H9 (cell line): ENCODE results near the gene USP44. TPM values are rescaled to one million over a fixed set of nuclear protein-coding genes. Genes with fewer than 3 reads are reported as not detected.

Source experiments
- DNase-seq: peaks from one replicate; pipeline ENCODE4 v3.0.0-alpha.2; 2017
- H2AFZ ChIP-seq: one replicate; pipeline ENCODE4 v1.6.1; 2013; ENCODE audit warnings: mild to moderate bottlenecking, low read length, control low read depth, moderate library complexity
- H2AK5ac ChIP-seq: 2 replicates; pipeline ENCODE4 v1.6.1; 2013; ENCODE audit warnings: low read length, control low read depth, mixed read lengths; ENCODE audit not compliant: insufficient read length
- H2BK120ac ChIP-seq: one replicate; pipeline ENCODE4 v1.6.1; 2013; ENCODE audit warnings: low read depth, mild to moderate bottlenecking, low read length, control low read depth, inconsistent platforms; ENCODE audit not compliant: poor library complexity, severe bottlenecking
- H2BK12ac ChIP-seq: 2 replicates; pipeline ENCODE4 v1.6.1; 2013; ENCODE audit warnings: low read length, control low read depth, mixed read lengths, low read depth; ENCODE audit not compliant: insufficient read length
- H2BK15ac ChIP-seq: 2 replicates; pipeline ENCODE4 v1.6.1; 2013; ENCODE audit warnings: low read depth, low read length, control low read depth
- H2BK20ac ChIP-seq: one replicate; pipeline ENCODE4 v1.6.1; 2013; ENCODE audit warnings: low read depth, mild to moderate bottlenecking, low read length, control low read depth, inconsistent platforms; ENCODE audit not compliant: poor library complexity, severe bottlenecking
- H2BK5ac ChIP-seq: 2 replicates; pipeline ENCODE4 v1.6.1; 2013; ENCODE audit warnings: low read length, control low read depth, mixed read lengths; ENCODE audit not compliant: insufficient read length
- H3K14ac ChIP-seq: 2 replicates; pipeline ENCODE4 v1.6.1; 2013; ENCODE audit warnings: low read length, control low read depth; ENCODE audit not compliant: insufficient read depth
- H3K18ac ChIP-seq: 2 replicates; pipeline ENCODE4 v1.6.1; 2013; ENCODE audit warnings: low read depth, mild to moderate bottlenecking, mixed read lengths, low read length, control low read depth; ENCODE audit not compliant: insufficient read length
- H3K23ac ChIP-seq: 2 replicates; pipeline ENCODE4 v1.6.1; 2013; ENCODE audit warnings: low read length, control low read depth, mixed read lengths, low read depth; ENCODE audit not compliant: insufficient read length
- H3K23me2 ChIP-seq: 2 replicates; pipeline ENCODE4 v1.6.1; 2013; ENCODE audit warnings: low read depth, mild to moderate bottlenecking, mixed read lengths, low read length, control low read depth; ENCODE audit not compliant: insufficient read length, poor library complexity, severe bottlenecking
- H3K27ac ChIP-seq: 2 replicates; pipeline ENCODE4 v1.5.1; 2013; ENCODE audit warnings: low read length, control low read depth, mixed read lengths, low read depth; ENCODE audit not compliant: insufficient read length
- H3K27me3 ChIP-seq: 2 replicates; pipeline ENCODE4 v1.6.1; 2013; ENCODE audit warnings: low read length, control low read depth, inconsistent platforms; ENCODE audit not compliant: insufficient read depth
- H3K4ac ChIP-seq: 2 replicates; pipeline ENCODE4 v1.6.1; 2013; ENCODE audit warnings: low read depth, mild to moderate bottlenecking, control low read depth, inconsistent platforms, low read length, moderate library complexity
- H3K4me1 ChIP-seq: 2 replicates; pipeline ENCODE4 v1.6.1; 2013; ENCODE audit warnings: low read length, control low read depth, inconsistent platforms; ENCODE audit not compliant: insufficient read depth
- H3K4me2 ChIP-seq: 2 replicates; pipeline ENCODE4 v1.6.1; 2013; ENCODE audit warnings: low read length, control low read depth, mixed read lengths; ENCODE audit not compliant: insufficient read length, insufficient read depth
- H3K56ac ChIP-seq: 2 replicates; pipeline ENCODE4 v1.6.1; 2013; ENCODE audit warnings: low read depth, mild to moderate bottlenecking, mixed read lengths, low read length, control low read depth; ENCODE audit not compliant: insufficient read length
- H3K79me1 ChIP-seq: 2 replicates; pipeline ENCODE4 v1.6.1; 2013; ENCODE audit warnings: low read depth, mild to moderate bottlenecking, moderate library complexity, low read length, control low read depth, inconsistent platforms; ENCODE audit not compliant: insufficient read depth, poor library complexity, severe bottlenecking
- H3K79me2 ChIP-seq: 2 replicates; pipeline ENCODE4 v1.6.1; 2013; ENCODE audit warnings: low read length, control low read depth, inconsistent platforms; ENCODE audit not compliant: insufficient read depth
- H3K9ac ChIP-seq: 2 replicates; pipeline ENCODE4 v1.6.1; 2013; ENCODE audit warnings: low read length, control low read depth, mixed read lengths; ENCODE audit not compliant: insufficient read length; ENCODE audit errors: extremely low read depth
- H3K9me3 ChIP-seq: one replicate; pipeline ENCODE4 v1.6.1; 2013; ENCODE audit warnings: low read depth, low read length, inconsistent platforms; ENCODE audit not compliant: control insufficient read depth
- H3T11ph ChIP-seq: one replicate; pipeline ENCODE4 v1.6.1; 2013; ENCODE audit warnings: mild to moderate bottlenecking, low read length, control low read depth, inconsistent platforms
- H4K20me1 ChIP-seq: one replicate; pipeline ENCODE4 v1.6.1; 2013; ENCODE audit not compliant: control insufficient read depth, insufficient read length, insufficient read depth
- H4K5ac ChIP-seq: 2 replicates; pipeline ENCODE4 v1.6.1; 2013; ENCODE audit warnings: low read depth, mild to moderate bottlenecking, mixed read lengths, low read length, control low read depth; ENCODE audit not compliant: insufficient read length
- H4K8ac ChIP-seq: replicated peaks from 2 replicates; pipeline ENCODE4 v1.6.1; 2013; ENCODE audit warnings: low read length, control low read depth, mixed read lengths, low read depth; ENCODE audit not compliant: insufficient read length
- H4K91ac ChIP-seq: 2 replicates; pipeline ENCODE4 v1.6.1; 2013; ENCODE audit warnings: low read depth, mild to moderate bottlenecking, moderate library complexity, mixed read lengths, low read length, control low read depth; ENCODE audit not compliant: insufficient read length
- H3K27ac Mint-ChIP-seq, 3 experiments: 2 replicates in 2 of 3; 3 replicates in 1 of 3; pipeline ENCODE4 v1.8.0; 2020 to 2021; ENCODE audit warnings: mixed read lengths in 3 of 3, mild to moderate bottlenecking in 1 of 3, moderate library complexity in 1 of 3
- H3K27me3 Mint-ChIP-seq: 2 replicates; pipeline ENCODE4 v1.8.0; 2021; ENCODE audit warnings: low read depth, mild to moderate bottlenecking, moderate library complexity, mixed read lengths
- H3K36me3 Mint-ChIP-seq, 3 experiments: 2 replicates in 2 of 3; 3 replicates in 1 of 3; pipeline ENCODE4 v1.8.0; 2020 to 2021; ENCODE audit warnings: low read depth in 3 of 3, mixed read lengths in 3 of 3; ENCODE audit not compliant: insufficient read depth in 1 of 3
- H3K4me1 Mint-ChIP-seq, 2 experiments: 2 replicates each; pipeline ENCODE4 v1.8.0; 2020; ENCODE audit warnings: mixed read lengths in 2 of 2
- H3K4me3 Mint-ChIP-seq, 2 experiments: 2 replicates in 1 of 2; 3 replicates in 1 of 2; pipeline ENCODE4 v1.8.0; 2020 to 2021; ENCODE audit warnings: mild to moderate bottlenecking in 2 of 2, mixed read lengths in 2 of 2, moderate library complexity in 1 of 2
- H3K9me3 Mint-ChIP-seq, 2 experiments: 2 replicates in 1 of 2; 3 replicates in 1 of 2; pipeline ENCODE4 v1.8.0; 2020; ENCODE audit warnings: mild to moderate bottlenecking in 2 of 2, mixed read lengths in 2 of 2, moderate library complexity in 1 of 2
- CTCF ChIP-seq: fragments of 200-600 bp; sonication (generic); conservative IDR thresholded peaks from 3 replicates; pipeline ENCODE4 v1.8.0; 2021; ENCODE audit warnings: antibody characterized with exemption, mild to moderate bottlenecking
- WGBS: extraction: QIAGEN DNeasy Blood & Tissue Kit; methylation state at CpG from one replicate; pipeline ENCODE4 v1.1.7; 2013; ENCODE audit warnings: missing lambda C conversion rate, low lambda C conversion rate, mixed read lengths; ENCODE audit not compliant: insufficient read length; ENCODE audit errors: extremely low coverage; 5-methylcytosine and 5-hydroxymethylcytosine counted together
- total RNA-seq: library from RNA; stranded (reverse); gene quantifications from 2 replicates; pipeline ENCODE4 v1.2.1, GENCODE V29; 2021

Gene USP44
- total RNA-seq, 1 experiment from 2014 or later, result 185 TPM

DNA sequence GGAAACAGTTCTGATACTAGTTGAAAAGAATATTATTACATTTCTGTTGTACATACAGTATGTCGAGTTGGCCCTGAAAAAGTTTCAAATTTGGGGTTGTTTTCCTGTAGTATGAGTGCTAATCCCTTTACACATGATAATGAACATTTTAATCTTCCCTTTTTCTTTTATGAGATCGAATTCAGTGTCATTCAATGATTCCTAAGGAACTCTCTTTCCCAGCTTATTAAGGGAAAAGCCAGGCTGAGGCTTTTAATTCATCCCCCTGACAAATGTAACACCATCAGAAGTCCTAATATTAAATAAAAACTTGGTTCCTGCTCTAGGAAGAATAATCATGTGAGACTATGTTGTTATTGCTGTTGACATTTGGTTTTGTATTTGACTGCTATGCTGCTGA, 42.9 kb upstream of the USP44 start:
- WGBS, result no CpG with 5 or more reads among the region's 2 CpGs
- no peak for TF ChIP-seq CTCF

More for the DNA sequence above, 42.9 kb upstream of the USP44 start:
- Histone ChIP-seq H3K4me2 (no peak overlapping the region), H3K18ac (no peak overlapping the region), H4K5ac (no peak overlapping the region), H2BK20ac (no peak overlapping the region), H4K91ac (no peak overlapping the region), H3K4me1 (no peaks in the 10 kb centered on the region; the same call in 1 of the 2 replicates), H3K9me3 (no peaks in the 10 kb centered on the region), H3K79me1 (no peaks in the 10 kb centered on the region), H3K9ac (no peak overlapping the region), H2BK15ac (no peak overlapping the region), H3K23me2 (no peaks in the 10 kb centered on the region), H3K23ac (no peak overlapping the region), H4K8ac (no peak overlapping the region), H2BK120ac (no peak overlapping the region), H3K27ac (no peak overlapping the region), H3T11ph (no peak overlapping the region), H2BK5ac (no peak overlapping the region), H3K27me3 (no peaks in the 10 kb centered on the region), H3K14ac (no peak overlapping the region), H3K79me2 (no peaks in the 10 kb centered on the region), H2AFZ (no peak overlapping the region), H4K20me1 (no peaks in the 10 kb centered on the region), H3K56ac (no peak overlapping the region), H2AK5ac (no peak overlapping the region), H2BK12ac (no peak overlapping the region), H3K4ac (no peak overlapping the region)
- Mint-ChIP-seq H3K36me3 (no peaks in the 10 kb centered on the region; a peak in 1 of 7 replicates), H3K4me3 (no peak overlapping the region), H3K4me1 (peaks cover 17 to 18% of the 10 kb centered on the region in 2 experiments), H3K9me3 (no peaks in the 10 kb centered on the region), H3K27ac (no peak overlapping the region), H3K27me3 (no peaks in the 10 kb centered on the region)
- DNase-seq, result no peak
